Gastroesophageal sphincter (tissue), 4 donors: ENCODE measurements around the gene SLC6A13. TPM values are rescaled to one million over a fixed set of nuclear protein-coding genes. Genes with fewer than 3 reads are reported as not detected.

ENCODE experiments used
- ATAC-seq: fragments of 150-250 bp; one replicate; pipeline ENCODE4 v1.9.1; 2016; ENCODE audit warnings: mild to moderate bottlenecking, moderate library complexity
- H3K27ac ChIP-seq, 4 donors: fragments of 200-600 bp; sonication (generic) in 3 of 4; 1 replicate in 3 of 4; 2 replicates in 1 of 4; pipeline ENCODE4 v1.5.1; 2016 to 2019
- H3K27me3 ChIP-seq: fragments of 200-600 bp; sonication (generic); one replicate; pipeline ENCODE4 v1.5.1; 2019
- H3K36me3 ChIP-seq, 2 donors: fragments of 200-600 bp; sonication (generic); one replicate each; pipeline ENCODE4 v1.5.1; 2019; ENCODE audit warnings: control low read depth in 1 of 2
- H3K4me1 ChIP-seq, 3 donors: fragments of 200-600 bp; sonication (generic); 1 replicate in 2 of 3; 2 replicates in 1 of 3; pipeline ENCODE4 v1.5.1; 2016 to 2019; ENCODE audit warnings: control low read depth in 2 of 3
- H3K4me3 ChIP-seq, 2 donors: fragments of 200-600 bp; sonication (generic); one replicate each; pipeline ENCODE4 v1.5.1; 2019; ENCODE audit warnings: mild to moderate bottlenecking in 1 of 2, moderate library complexity in 1 of 2
- H3K9me3 ChIP-seq, 3 donors: fragments of 200-600 bp; sonication (generic); one replicate each; pipeline ENCODE4 v1.5.1; 2017 to 2019; ENCODE audit warnings: control low read depth in 2 of 3
- EP300 ChIP-seq: sonication (generic); formaldehyde crosslinking; IDR thresholded peaks from one replicate; pipeline ENCODE4 v1.6.1; 2017; ENCODE audit warnings: antibody characterized with exemption, mild to moderate bottlenecking
- POLR2A ChIP-seq, 2 donors: fragments of 450-650 bp; IDR thresholded peaks; one replicate each; pipeline ENCODE4 v1.6.1; 2017; ENCODE audit warnings: antibody characterized with exemption in 2 of 2, mild to moderate bottlenecking in 2 of 2, moderate library complexity in 1 of 2
- POLR2AphosphoS5 ChIP-seq: sonication (generic); formaldehyde crosslinking; IDR thresholded peaks from one replicate; pipeline ENCODE4 v1.6.1; 2017; ENCODE audit warnings: antibody characterized with exemption
- WGBS, 2 donors: methylation state at CpG; one replicate each; pipeline ENCODE4 v1.1.5; 2018; ENCODE audit warnings: low coverage in 1 of 2; 5-methylcytosine and 5-hydroxymethylcytosine counted together
- total RNA-seq, 4 donors: library from RNA; depleted of rRNA; stranded (reverse); fragments of >200 nt; gene quantifications; one replicate each; pipeline ENCODE4 v1.1.0, GENCODE V29; 2016
- TF ChIP-seq, protein P1 (sequence below), 4 experiments: fragments of 200-600 bp in 2 of 4; fragments of 450-650 bp in 2 of 4; sonication (generic) in 1 of 4; IDR thresholded peaks; one replicate each; pipeline ENCODE4 v1.5.1; 2017 to 2019; ENCODE audit warnings: antibody characterized with exemption in 4 of 4, mild to moderate bottlenecking in 2 of 4, moderate library complexity in 2 of 4

SLC6A13 gene
- total RNA-seq, 4 donors from 2014 or later: not detected

DNA sequence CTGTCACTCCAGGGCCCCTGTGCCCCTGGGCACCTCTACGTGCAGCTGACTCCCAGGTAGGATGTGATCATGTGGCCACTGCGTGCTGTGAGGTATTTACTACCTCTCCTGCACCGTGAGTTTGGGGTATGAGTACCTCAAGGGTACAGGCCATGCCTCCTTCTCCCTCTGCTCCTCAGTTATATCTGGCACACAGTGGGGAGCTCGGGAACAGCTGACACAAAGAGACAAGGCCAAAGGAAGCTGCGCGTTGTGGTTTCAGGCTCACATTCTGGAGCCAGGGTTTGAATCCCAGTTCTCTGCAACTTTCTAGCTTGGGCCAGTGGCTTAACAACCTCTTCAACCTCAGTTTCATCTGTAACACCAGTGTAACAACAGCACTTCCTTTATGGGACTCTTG is 40.9 kb downstream of the SLC6A13 start:
- WGBS, 2 donors: 95% methylated on average over 3 of the region's 6 CpGs; no CpG with 5 or more reads in 1 of the 2 donors
- Histone ChIP-seq H3K27ac (no peak overlapping the region), H3K4me1 (no peaks in the 10 kb centered on the region), H3K4me3 (no peak overlapping the region), H3K27me3 (peaks cover 43% of the 10 kb centered on the region), H3K9me3 (no peaks in the 10 kb centered on the region), H3K36me3 (no peaks in the 10 kb centered on the region)
- ATAC-seq: no peak
- TF ChIP-seq POLR2A (IDR thresholded peaks at IDR 0.05) (no peak), POLR2AphosphoS5 (no peak), EP300 (no peak)
- TF ChIP-seq, protein P1, sequence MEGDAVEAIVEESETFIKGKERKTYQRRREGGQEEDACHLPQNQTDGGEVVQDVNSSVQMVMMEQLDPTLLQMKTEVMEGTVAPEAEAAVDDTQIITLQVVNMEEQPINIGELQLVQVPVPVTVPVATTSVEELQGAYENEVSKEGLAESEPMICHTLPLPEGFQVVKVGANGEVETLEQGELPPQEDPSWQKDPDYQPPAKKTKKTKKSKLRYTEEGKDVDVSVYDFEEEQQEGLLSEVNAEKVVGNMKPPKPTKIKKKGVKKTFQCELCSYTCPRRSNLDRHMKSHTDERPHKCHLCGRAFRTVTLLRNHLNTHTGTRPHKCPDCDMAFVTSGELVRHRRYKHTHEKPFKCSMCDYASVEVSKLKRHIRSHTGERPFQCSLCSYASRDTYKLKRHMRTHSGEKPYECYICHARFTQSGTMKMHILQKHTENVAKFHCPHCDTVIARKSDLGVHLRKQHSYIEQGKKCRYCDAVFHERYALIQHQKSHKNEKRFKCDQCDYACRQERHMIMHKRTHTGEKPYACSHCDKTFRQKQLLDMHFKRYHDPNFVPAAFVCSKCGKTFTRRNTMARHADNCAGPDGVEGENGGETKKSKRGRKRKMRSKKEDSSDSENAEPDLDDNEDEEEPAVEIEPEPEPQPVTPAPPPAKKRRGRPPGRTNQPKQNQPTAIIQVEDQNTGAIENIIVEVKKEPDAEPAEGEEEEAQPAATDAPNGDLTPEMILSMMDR (IDR thresholded peaks at IDR 0.05): no peak

DNA sequence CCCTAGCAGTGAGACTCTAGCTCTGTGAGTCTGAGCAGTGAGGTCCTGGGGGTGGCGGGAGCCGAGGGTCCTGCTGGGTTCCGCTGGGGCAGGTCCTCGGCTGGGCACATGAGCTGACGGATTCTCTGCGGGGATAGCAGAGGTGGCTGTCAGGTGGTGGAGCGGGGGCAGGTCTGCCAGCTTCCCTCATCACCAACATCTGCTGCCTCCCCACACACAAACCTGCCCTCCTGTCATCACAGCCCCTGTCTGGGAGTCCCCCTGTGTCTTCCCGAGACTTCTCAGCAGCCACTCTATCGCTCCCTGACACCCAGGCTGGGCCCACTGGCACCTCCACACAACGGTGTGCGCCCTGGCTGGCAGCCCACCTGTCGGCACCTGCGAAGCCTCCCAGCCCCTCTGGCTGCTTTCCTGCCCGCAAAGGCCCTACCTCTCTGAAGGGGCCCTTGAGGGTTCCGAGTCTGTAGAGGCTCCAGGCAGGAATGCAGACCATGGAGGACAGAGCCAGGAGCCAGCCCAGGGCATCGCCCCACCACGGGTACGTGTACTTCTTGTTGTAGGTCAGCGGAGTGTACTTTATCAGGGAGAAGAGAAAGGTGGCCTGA is 41.6 kb downstream of the SLC6A13 start:
- Histone ChIP-seq H3K9me3 (no peaks in the 10 kb centered on the region), H3K36me3 (no peaks in the 10 kb centered on the region), H3K4me1 (no peaks in the 10 kb centered on the region), H3K4me3 (no peak overlapping the region), H3K27ac (no peak overlapping the region), H3K27me3 (peaks cover 41% of the 10 kb centered on the region)
- TF ChIP-seq POLR2A (IDR thresholded peaks at IDR 0.05) (no peak), EP300 (no peak), POLR2AphosphoS5 (no peak)
- TF ChIP-seq, protein P1 (IDR thresholded peaks at IDR 0.05): no peak
- WGBS, 2 donors: 100% methylated on average over 1 of the region's 19 CpGs; no CpG with 5 or more reads in 1 of the 2 donors
- ATAC-seq: no peak

DNA sequence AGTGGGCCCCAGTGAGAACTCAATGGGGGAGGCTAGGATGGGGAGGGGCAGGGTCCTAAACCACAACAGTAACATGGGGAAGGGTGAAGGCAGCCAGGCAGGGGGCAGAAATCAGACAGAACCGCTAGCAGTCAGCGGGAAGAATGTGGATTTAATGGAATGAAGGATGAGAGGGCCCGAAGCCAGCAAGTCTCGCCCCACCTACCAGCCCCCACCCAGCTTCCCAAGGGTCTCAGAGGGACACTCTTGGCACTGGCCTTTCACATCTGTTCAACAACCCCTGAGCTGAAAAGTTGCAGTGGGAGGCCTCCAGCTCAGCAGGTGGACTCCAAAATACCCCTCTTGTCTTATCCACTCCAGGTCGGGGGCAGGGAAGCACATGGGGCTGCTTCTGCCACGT is 42.1 kb downstream of the SLC6A13 start:
- Histone ChIP-seq H3K27me3 (peaks cover 44% of the 10 kb centered on the region), H3K36me3 (no peaks in the 10 kb centered on the region), H3K4me1 (no peaks in the 10 kb centered on the region), H3K27ac (no peak overlapping the region), H3K4me3 (no peak overlapping the region), H3K9me3 (no peaks in the 10 kb centered on the region)
- WGBS, 2 donors: 32 to 40% methylated on average over 1 to 5 of the region's 6 CpGs
- ATAC-seq: no peak
- TF ChIP-seq EP300 (no peak), POLR2A (IDR thresholded peaks at IDR 0.05) (no peak), POLR2AphosphoS5 (no peak)
- TF ChIP-seq, protein P1 (IDR thresholded peaks at IDR 0.05): no peak

DNA sequence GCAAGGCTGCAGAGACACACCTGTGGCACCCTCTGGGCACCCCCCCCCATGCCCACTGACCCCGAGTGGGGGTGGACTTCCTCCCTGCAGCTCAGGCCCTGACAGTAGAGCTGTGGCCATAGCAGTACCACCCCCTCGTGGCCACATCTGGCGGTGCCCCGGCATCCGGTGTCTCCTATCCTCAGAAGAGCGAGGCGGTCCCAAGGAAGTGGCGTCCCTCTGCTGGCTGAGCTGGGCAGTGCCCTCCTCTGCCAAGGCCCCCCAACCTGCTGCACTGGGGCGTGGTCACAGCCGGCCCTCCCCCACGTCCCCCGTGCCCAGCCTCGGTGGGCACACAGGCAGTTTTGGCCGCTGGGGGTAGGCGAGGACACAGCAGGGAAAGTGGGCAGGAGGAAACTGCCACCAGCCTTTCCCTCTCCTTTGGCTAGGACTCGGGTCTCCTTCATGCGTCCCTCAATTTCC is 42.7 kb downstream of the SLC6A13 start:
- Histone ChIP-seq H3K27ac (no peak overlapping the region), H3K36me3 (no peaks in the 10 kb centered on the region), H3K9me3 (no peaks in the 10 kb centered on the region), H3K4me1 (no peaks in the 10 kb centered on the region), H3K27me3 (peaks cover 50% of the 10 kb centered on the region), H3K4me3 (no peak overlapping the region)
- TF ChIP-seq, protein P1 (IDR thresholded peaks at IDR 0.05): peak in 2 of 4 experiments; percentile 34 to 36
- TF ChIP-seq EP300: no peak
- no CpG with 5 or more reads among the region's 17 CpGs for WGBS, 2 donors
- ATAC-seq: peak; percentile 32
